Astrocyte (in vitro differentiated cells and primary cell): ENCODE measurements around the gene BICRA. TPM values are rescaled to one million over a fixed set of nuclear protein-coding genes. Genes with fewer than 3 reads are reported as not detected.
A peak's percentile ranks its signal among the peaks of the same experiment; 100 is the strongest.

Experiments used
- DNase-seq: peaks from one replicate; pipeline ENCODE4 v3.0.0-alpha.2; 2010; ENCODE audit warnings: low read depth
- FAIRE-seq: peaks from 2 replicates; lab custom pipeline; 2011; peaks lifted over from hg19 to GRCh38; lab: Jason Lieb, UNC
- H2AFZ ChIP-seq: 2 replicates; pipeline ENCODE4 v1.6.0; 2012; ENCODE audit warnings: low read depth, low read length, inconsistent platforms
- H3K27ac ChIP-seq: 2 replicates; pipeline ENCODE4 v1.5.1; 2011; ENCODE audit warnings: low read depth, low read length, inconsistent platforms
- H3K27me3 ChIP-seq: 2 replicates; pipeline ENCODE4 v1.6.0; 2011; ENCODE audit warnings: low read length, inconsistent platforms; ENCODE audit not compliant: insufficient read depth
- H3K36me3 ChIP-seq: 2 replicates; pipeline ENCODE4 v1.5.1; 2011; ENCODE audit warnings: low read length, inconsistent platforms; ENCODE audit not compliant: insufficient read depth
- H3K4me1 ChIP-seq: 2 replicates; pipeline ENCODE4 v1.5.1; 2011; ENCODE audit warnings: low read length, inconsistent platforms; ENCODE audit not compliant: insufficient read depth
- H3K4me2 ChIP-seq: 2 replicates; pipeline ENCODE4 v1.6.0; 2012; ENCODE audit warnings: low read length, inconsistent platforms
- H3K4me3 ChIP-seq: 2 replicates; pipeline ENCODE4 v1.5.1; 2011; ENCODE audit warnings: low read depth, mild to moderate bottlenecking, low read length, inconsistent platforms; ENCODE audit not compliant: insufficient read depth
- H3K79me2 ChIP-seq: 2 replicates; pipeline ENCODE4 v1.6.0; 2012; ENCODE audit warnings: mild to moderate bottlenecking, low read length, inconsistent platforms; ENCODE audit not compliant: insufficient read depth
- H3K9ac ChIP-seq: 2 replicates; pipeline ENCODE4 v1.6.0; 2012; ENCODE audit warnings: mild to moderate bottlenecking, low read length, inconsistent platforms
- H3K9me3 ChIP-seq: 2 replicates; pipeline ENCODE4 v1.5.1; 2012; ENCODE audit warnings: low read depth, mild to moderate bottlenecking, low read length, inconsistent platforms; ENCODE audit not compliant: insufficient read depth
- H4K20me1 ChIP-seq: 2 replicates; pipeline ENCODE4 v1.6.0; 2012; ENCODE audit warnings: low read length, inconsistent platforms; ENCODE audit not compliant: insufficient read depth
- H3K27ac Mint-ChIP-seq: one replicate; pipeline ENCODE4 v1.8.0; 2021; ENCODE audit warnings: mild to moderate bottlenecking, mixed read lengths; ENCODE audit not compliant: unreplicated experiment
- H3K27me3 Mint-ChIP-seq: one replicate; pipeline ENCODE4 v1.8.0; 2021; ENCODE audit warnings: low read depth, mixed read lengths; ENCODE audit not compliant: unreplicated experiment
- H3K36me3 Mint-ChIP-seq: one replicate; pipeline ENCODE4 v1.8.0; 2021; ENCODE audit warnings: low read depth, mixed read lengths; ENCODE audit not compliant: unreplicated experiment
- H3K4me1 Mint-ChIP-seq: one replicate; pipeline ENCODE4 v1.8.0; 2021; ENCODE audit warnings: low read depth, mixed read lengths; ENCODE audit not compliant: unreplicated experiment
- H3K4me3 Mint-ChIP-seq: one replicate; pipeline ENCODE4 v1.8.0; 2021; ENCODE audit warnings: mild to moderate bottlenecking, moderate library complexity, mixed read lengths; ENCODE audit not compliant: unreplicated experiment
- H3K9me3 Mint-ChIP-seq: one replicate; pipeline ENCODE4 v1.8.0; 2021; ENCODE audit warnings: mild to moderate bottlenecking, mixed read lengths; ENCODE audit not compliant: unreplicated experiment
- CTCF ChIP-seq: IDR thresholded peaks from 2 replicates; pipeline ENCODE4 v1.5.1; 2011; ENCODE audit warnings: low read depth, mild to moderate bottlenecking, inconsistent platforms, low read length, moderate library complexity; ENCODE audit not compliant: insufficient read depth
- EZH2 ChIP-seq: IDR thresholded peaks from 2 replicates; pipeline ENCODE4 v1.6.1; 2012; ENCODE audit warnings: mild to moderate bottlenecking, low read length, inconsistent platforms; ENCODE audit not compliant: insufficient read depth
- total RNA-seq: library from RNA; stranded (reverse); gene quantifications from 2 replicates; pipeline ENCODE4 v1.2.1, GENCODE V29; 2021

The BICRA gene
- total RNA-seq, 1 donor from 2014 or later: 20.7 TPM

- Histone ChIP-seq H3K9ac (no peak overlapping the region), H3K4me2 (no peak overlapping the region), H3K79me2 (peaks cover 9% of the 10 kb centered on the region), H3K9me3 (no peaks in the 10 kb centered on the region), H3K4me1 (no peaks in the 10 kb centered on the region), H3K27me3 (no peaks in the 10 kb centered on the region), H2AFZ (no peak overlapping the region), H3K27ac (no peak overlapping the region), H4K20me1 (peaks cover 60% of the 10 kb centered on the region), H3K4me3 (no peak overlapping the region), H3K36me3 (peaks cover 5% of the 10 kb centered on the region)
- no peaks in the 10 kb centered on the region for H3K27me3 Mint-ChIP-seq
- H3K36me3 Mint-ChIP-seq: peaks cover 4% of the 10 kb centered on the region
- no peak overlapping the region for H3K4me3 Mint-ChIP-seq
- FAIRE-seq (no peak), DNase-seq (no peak)
- H3K4me1 Mint-ChIP-seq: no peaks in the 10 kb centered on the region
- TF ChIP-seq CTCF (no peak), EZH2 (no peak)
- no peaks in the 10 kb centered on the region for H3K9me3 Mint-ChIP-seq
- no peak overlapping the region for H3K27ac Mint-ChIP-seq
These were observed 82.2 kb downstream of the BICRA start for GRCh38 chr19:47691090-47691489.

DNA sequence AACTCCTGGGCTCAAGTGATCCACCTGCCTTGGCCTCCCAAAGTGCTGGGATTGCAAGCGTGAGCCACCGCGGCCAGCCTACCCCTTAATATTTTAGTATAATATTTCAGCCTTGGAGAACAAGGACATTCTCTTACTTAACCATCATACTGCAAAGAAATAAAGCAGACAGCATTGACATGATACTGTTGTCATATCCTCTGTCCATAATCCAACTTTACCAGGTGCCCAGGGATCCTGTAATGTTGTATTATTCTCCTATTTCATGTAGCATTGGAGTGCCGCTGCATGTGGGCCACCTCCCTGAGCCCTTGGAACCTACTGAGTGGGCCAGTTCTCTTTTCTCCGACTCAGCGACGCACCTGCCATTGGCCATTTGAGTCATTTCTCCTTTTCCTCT is 82.8 kb downstream of the BICRA start:
- peak overlapping the region; percentile 62 for H3K27ac Mint-ChIP-seq
- H3K36me3 Mint-ChIP-seq: peaks cover 4% of the 10 kb centered on the region
- no peaks in the 10 kb centered on the region for H3K4me1 ChIP-seq
- no peak overlapping the region for H3K4me2 ChIP-seq
- no peak overlapping the region for H3K9ac ChIP-seq
- H3K27me3 Mint-ChIP-seq: no peaks in the 10 kb centered on the region
- H3K27ac ChIP-seq: no peak overlapping the region
- no peak for DNase-seq
- H3K4me3 ChIP-seq: no peak overlapping the region
- H3K4me3 Mint-ChIP-seq: no peak overlapping the region
- peaks cover 54% of the 10 kb centered on the region for H4K20me1 ChIP-seq
- H3K9me3 Mint-ChIP-seq: no peaks in the 10 kb centered on the region
- no peaks in the 10 kb centered on the region for H3K9me3 ChIP-seq
- no peaks in the 10 kb centered on the region for H3K4me1 Mint-ChIP-seq
- peaks cover 5% of the 10 kb centered on the region for H3K36me3 ChIP-seq
- FAIRE-seq: no peak
- H2AFZ ChIP-seq: no peak overlapping the region
- peaks cover 9% of the 10 kb centered on the region for H3K79me2 ChIP-seq
- H3K27me3 ChIP-seq: no peaks in the 10 kb centered on the region
- TF ChIP-seq EZH2 (no peak), CTCF (no peak)

- no peaks in the 10 kb centered on the region for H3K4me1 Mint-ChIP-seq
- Histone ChIP-seq H3K27ac (no peak overlapping the region), H3K27me3 (no peaks in the 10 kb centered on the region), H3K9ac (no peak overlapping the region), H3K4me1 (no peaks in the 10 kb centered on the region), H3K4me3 (no peak overlapping the region), H3K79me2 (peaks cover 9% of the 10 kb centered on the region), H3K4me2 (no peak overlapping the region), H4K20me1 (peaks cover 45% of the 10 kb centered on the region), H3K9me3 (no peaks in the 10 kb centered on the region), H2AFZ (no peak overlapping the region), H3K36me3 (peaks cover 5% of the 10 kb centered on the region)
- FAIRE-seq: no peak
- H3K4me3 Mint-ChIP-seq: no peak overlapping the region
- TF ChIP-seq CTCF: no peak
- no peak for TF ChIP-seq EZH2
- no peaks in the 10 kb centered on the region for H3K27me3 Mint-ChIP-seq
- no peaks in the 10 kb centered on the region for H3K9me3 Mint-ChIP-seq
- peaks cover 4% of the 10 kb centered on the region for H3K36me3 Mint-ChIP-seq
- DNase-seq: no peak
- no peak overlapping the region for H3K27ac Mint-ChIP-seq
These were observed 84.6 kb downstream of the BICRA start for GRCh38 chr19:47693489-47693888.
